ENCODE results near the gene MYOZ3. TPM values are rescaled to one million over a fixed set of nuclear protein-coding genes. Genes with fewer than 3 reads are reported as not detected.

The MYOZ3 gene
- total RNA-seq, result under 1 TPM; 0.30 to 0.32 TPM

- CTCF ChIA-PET, result interaction anchor here (0.8 to 1.4 kb wide), 3 partner anchors 11 to 204 kb away, joined by 3 read pairs; no protein-coding TSS in a partner anchor
These were observed at the start of gene MYOZ3 for GRCh38 chr5:150661086-150661485. MYOZ3 (plus strand) TSS chr5:150661251; CDS start chr5:150662942, 1,691 bp downstream.

GRCh38 chr5:150612405-150612804, 48.6 kb upstream of the MYOZ3 start:
- ATAC-seq (no peak), DNase-seq (no peak)
- Mint-ChIP-seq H3K27ac (no peak overlapping the region), H3K27me3 (peaks cover 3% of the 10 kb centered on the region), H3K4me1 (peaks cover 2% of the 10 kb centered on the region), H3K9me3 (ENCODE audit: low read depth) (no peaks in the 10 kb centered on the region), H3K36me3 (ENCODE audit: low read depth) (no peaks in the 10 kb centered on the region), H3K4me3 (no peak overlapping the region)
- POLR2A ChIA-PET, result no interaction called here
- intact Hi-C loops (cut with DNase I, micrococcal nuclease), result no loop called here
- CTCF ChIA-PET, result interaction anchor here (1.5 kb wide), 1 partner anchor 234 kb away, joined by 7 read pairs; the partner anchor contains the start of gene IRGM

More at GRCh38 chr5:150661086-150661485, at the start of gene MYOZ3:
- ATAC-seq (no peak), DNase-seq (no peak)
- POLR2A ChIA-PET, result interaction anchor here (0.6 to 0.7 kb wide), 3 partner anchors 31 to 326 kb away, joined by 3 read pairs; no protein-coding TSS in a partner anchor
- Mint-ChIP-seq H3K27me3 (no peaks in the 10 kb centered on the region), H3K27ac (no peak within 1 kb of the TSS), H3K4me3 (no peak within 1 kb of the TSS), H3K36me3 (ENCODE audit: low read depth) (no peaks in the 10 kb centered on the region), H3K9me3 (ENCODE audit: low read depth) (no peaks in the 10 kb centered on the region), H3K4me1 (no peaks in the 10 kb centered on the region)
- intact Hi-C loops (cut with DNase I, micrococcal nuclease), result no loop called here

- Mint-ChIP-seq H3K36me3 (ENCODE audit: low read depth) (no peaks in the 10 kb centered on the region), H3K4me3 (no peak overlapping the region), H3K27ac (no peak overlapping the region), H3K9me3 (ENCODE audit: low read depth) (no peaks in the 10 kb centered on the region), H3K27me3 (peaks cover 3% of the 10 kb centered on the region), H3K4me1 (peaks cover 2% of the 10 kb centered on the region)
- CTCF ChIA-PET, result interaction anchor here (1.5 kb wide), 1 partner anchor 233 kb away, joined by 7 read pairs; the partner anchor contains the start of gene IRGM
- DNase-seq (no peak), ATAC-seq (no peak)
- intact Hi-C loops (cut with DNase I, micrococcal nuclease), result no loop called here
- POLR2A ChIA-PET, result no interaction called here
These were observed 48.0 kb upstream of the MYOZ3 start for GRCh38 chr5:150612905-150613670.

GRCh38 chr5:150613991-150614660, 46.9 kb upstream of the MYOZ3 start:
- ChIA-PET POLR2A (no interaction called here), CTCF (no interaction called here)
- no peak overlapping the region for H3K27ac Mint-ChIP-seq
- peaks cover 2% of the 10 kb centered on the region for H3K4me1 Mint-ChIP-seq
- H3K9me3 Mint-ChIP-seq (ENCODE audit: low read depth), result no peaks in the 10 kb centered on the region
- no peak for ATAC-seq
- no peak overlapping the region for H3K4me3 Mint-ChIP-seq
- H3K36me3 Mint-ChIP-seq (ENCODE audit: low read depth), result no peaks in the 10 kb centered on the region
- intact Hi-C loops (cut with DNase I, micrococcal nuclease), result no loop called here
- peaks cover 3% of the 10 kb centered on the region for H3K27me3 Mint-ChIP-seq
- DNase-seq, result no peak

- no peaks in the 10 kb centered on the region for H3K9me3 Mint-ChIP-seq (ENCODE audit: low read depth)
- DNase-seq (no peak), ATAC-seq (no peak)
- POLR2A ChIA-PET, result no interaction called here
- H3K36me3 Mint-ChIP-seq (ENCODE audit: low read depth), result no peaks in the 10 kb centered on the region
- peaks cover 2% of the 10 kb centered on the region for H3K4me1 Mint-ChIP-seq
- H3K27ac Mint-ChIP-seq, result no peak overlapping the region
- intact Hi-C loops (cut with DNase I, micrococcal nuclease), result no loop called here
- H3K4me3 Mint-ChIP-seq, result no peak overlapping the region
- peaks cover 3% of the 10 kb centered on the region for H3K27me3 Mint-ChIP-seq
- CTCF ChIA-PET, result no interaction called here
These were observed 46.4 kb upstream of the MYOZ3 start for GRCh38 chr5:150614661-150615060.

- Mint-ChIP-seq H3K36me3 (ENCODE audit: low read depth) (no peaks in the 10 kb centered on the region), H3K4me1 (peaks cover 2% of the 10 kb centered on the region), H3K4me3 (no peak overlapping the region), H3K27me3 (peaks cover 3% of the 10 kb centered on the region), H3K9me3 (ENCODE audit: low read depth) (no peaks in the 10 kb centered on the region), H3K27ac (no peak overlapping the region)
- ATAC-seq (no peak), DNase-seq (no peak)
- intact Hi-C loops (cut with DNase I, micrococcal nuclease), result no loop called here
- CTCF ChIA-PET, result interaction anchor here (0.6 kb wide), 1 partner anchor 553 kb away, joined by 4 read pairs; no protein-coding TSS in a partner anchor
- POLR2A ChIA-PET, result no interaction called here
These were observed 45.8 kb upstream of the MYOZ3 start for GRCh38 chr5:150615141-150615699.

- POLR2A ChIA-PET, result no interaction called here
- CTCF ChIA-PET, result interaction anchor here (0.6 kb wide), 1 partner anchor 553 kb away, joined by 4 read pairs; no protein-coding TSS in a partner anchor
- intact Hi-C loops (cut with DNase I, micrococcal nuclease), result no loop called here
- no peak for ATAC-seq
- Mint-ChIP-seq H3K36me3 (ENCODE audit: low read depth) (no peaks in the 10 kb centered on the region), H3K27me3 (peaks cover 3% of the 10 kb centered on the region), H3K4me1 (peaks cover 2% of the 10 kb centered on the region), H3K27ac (no peak overlapping the region), H3K4me3 (no peak overlapping the region), H3K9me3 (ENCODE audit: low read depth) (no peaks in the 10 kb centered on the region)
- no peak for DNase-seq
These were observed 45.0 kb upstream of the MYOZ3 start for GRCh38 chr5:150616024-150616470.

GRCh38 chr5:150616506-150616905, 44.5 kb upstream of the MYOZ3 start:
- H3K27ac Mint-ChIP-seq, result no peak overlapping the region
- ChIA-PET CTCF (no interaction called here), POLR2A (no interaction called here)
- peaks cover 2% of the 10 kb centered on the region for H3K4me1 Mint-ChIP-seq
- ATAC-seq (no peak), DNase-seq (no peak)
- H3K27me3 Mint-ChIP-seq, result peaks cover 3% of the 10 kb centered on the region
- H3K9me3 Mint-ChIP-seq (ENCODE audit: low read depth), result no peaks in the 10 kb centered on the region
- intact Hi-C loops (cut with DNase I, micrococcal nuclease), result no loop called here
- no peaks in the 10 kb centered on the region for H3K36me3 Mint-ChIP-seq (ENCODE audit: low read depth)
- H3K4me3 Mint-ChIP-seq, result no peak overlapping the region

GRCh38 chr5:150618163-150618562, 42.9 kb upstream of the MYOZ3 start:
- no peak for DNase-seq

GRCh38 chr5:150618588-150619281, 42.3 kb upstream of the MYOZ3 start:
- H3K4me1 Mint-ChIP-seq, result peaks cover 15% of the 10 kb centered on the region
- intact Hi-C loops (cut with DNase I, micrococcal nuclease), result no loop called here
- H3K9me3 Mint-ChIP-seq (ENCODE audit: low read depth), result no peaks in the 10 kb centered on the region
- ATAC-seq (no peak), DNase-seq (no peak)
- ChIA-PET POLR2A (no interaction called here), CTCF (no interaction called here)
- no peak overlapping the region for H3K27ac Mint-ChIP-seq
- no peaks in the 10 kb centered on the region for H3K36me3 Mint-ChIP-seq (ENCODE audit: low read depth)
- no peak overlapping the region for H3K4me3 Mint-ChIP-seq
- H3K27me3 Mint-ChIP-seq, result peaks cover 3% of the 10 kb centered on the region

More at GRCh38 chr5:150618163-150618562, 42.9 kb upstream of the MYOZ3 start:
- H3K36me3 Mint-ChIP-seq (ENCODE audit: low read depth), result no peaks in the 10 kb centered on the region
- no peak overlapping the region for H3K4me3 Mint-ChIP-seq
- ChIA-PET POLR2A (no interaction called here), CTCF (no interaction called here)
- intact Hi-C loops (cut with DNase I, micrococcal nuclease), result no loop called here
- H3K27me3 Mint-ChIP-seq, result peaks cover 3% of the 10 kb centered on the region
- H3K4me1 Mint-ChIP-seq, result peaks cover 9% of the 10 kb centered on the region
- H3K27ac Mint-ChIP-seq, result no peak overlapping the region
- H3K9me3 Mint-ChIP-seq (ENCODE audit: low read depth), result no peaks in the 10 kb centered on the region
- no peak for ATAC-seq

Measured in activated CD4-positive, alpha-beta T cell treated with anti-CD3 and anti-CD28 coated beads for 36 hours (primary cell).